Sigmoid colon (tissue), 7 donors: Measurements from ENCODE around the gene CPB1. TPM values are rescaled to one million over a fixed set of nuclear protein-coding genes. Genes with fewer than 3 reads are reported as not detected.

Source experiments
- DNase-seq: peaks from one replicate; pipeline ENCODE4 v3.0.0-alpha.2; 2019
- H3K27ac ChIP-seq, 4 donors: fragments of 200-600 bp; sonication (generic); one replicate each; pipeline ENCODE4 v1.5.1; 2016 to 2019; ENCODE audit warnings: mild to moderate bottlenecking in 1 of 4
- H3K27me3 ChIP-seq, 3 donors: fragments of 200-600 bp; sonication (generic); one replicate each; pipeline ENCODE4 v1.5.1; 2019; ENCODE audit warnings: mild to moderate bottlenecking in 1 of 3
- H3K36me3 ChIP-seq, 4 donors: fragments of 200-600 bp; sonication (generic); one replicate each; pipeline ENCODE4 v1.5.1; 2016 to 2019
- H3K4me1 ChIP-seq, 4 donors: fragments of 200-600 bp; sonication (generic); one replicate each; pipeline ENCODE4 v1.5.1; 2017 to 2019
- H3K4me3 ChIP-seq, 4 donors: fragments of 200-600 bp; sonication (generic); one replicate each; pipeline ENCODE4 v1.5.1; 2017 to 2019; ENCODE audit warnings: mild to moderate bottlenecking in 2 of 4, moderate library complexity in 1 of 4
- H3K9me3 ChIP-seq, 4 donors: fragments of 200-600 bp in 3 of 4; sonication (generic) in 3 of 4; one replicate each; pipeline versions ENCODE4 v1.5.1 to v1.6.1; 2013 to 2019
- CTCF ChIP-seq, 4 experiments: fragments of 450-650 bp in 3 of 4; fragments of 200-600 bp in 1 of 4; IDR thresholded peaks; one replicate each; pipeline ENCODE4 v1.5.1; 2016 to 2019; ENCODE audit warnings: antibody characterized with exemption in 4 of 4, mild to moderate bottlenecking in 3 of 4, moderate library complexity in 2 of 4
- EP300 ChIP-seq, 4 donors: sonication (generic); formaldehyde crosslinking; IDR thresholded peaks; one replicate each; pipeline ENCODE4 v1.6.1; 2017; ENCODE audit warnings: antibody characterized with exemption in 4 of 4
- POLR2A ChIP-seq, 2 donors: fragments of 450-650 bp; IDR thresholded peaks; one replicate each; pipeline ENCODE4 v1.6.1; 2016; ENCODE audit warnings: antibody characterized with exemption in 2 of 2, mild to moderate bottlenecking in 2 of 2, moderate library complexity in 2 of 2
- POLR2AphosphoS5 ChIP-seq, 4 donors: sonication (generic); formaldehyde crosslinking; IDR thresholded peaks; one replicate each; pipeline ENCODE4 v1.6.1; 2017; ENCODE audit warnings: antibody characterized with exemption in 4 of 4
- WGBS, 2 donors: extraction: QIAGEN DNeasy Blood & Tissue Kit; methylation state at CpG; one replicate each; pipeline ENCODE4 v1.1.7; 2013; 5-methylcytosine and 5-hydroxymethylcytosine counted together
- intact Hi-C: fragments of 100-400 bp; cut with DNase I; formaldehyde crosslinking; loops from one replicate; pipeline ENCODE4 v1.15.1; 2023
- polyA plus RNA-seq, 3 donors: library from polyadenylated mRNA; stranded (reverse); fragments of 200-250 nt; gene quantifications; one replicate each; pipeline ENCODE4 v1.2.3, GENCODE V29; 2013
- total RNA-seq, 4 donors: library from RNA; depleted of rRNA; stranded (reverse); fragments of >200 nt; gene quantifications; one replicate each; pipeline ENCODE4 v1.1.0, GENCODE V29; 2016
- donor health status: healthy with polysubstance abuse.
- donor health status: Bipolar disorder and iron deficiency.
- donor health status: healthy.

CPB1 gene
- total and polyA plus RNA-seq, 7 donors: 0.22 to 11.4 (median 2.0) TPM; not detected in 3

GRCh38 chr3:148906667-148907066, 79.1 kb downstream of the CPB1 start:
- intact Hi-C loops: no loop called here
- no peak overlapping the region for H3K4me3 ChIP-seq
- no peaks in the 10 kb centered on the region for H3K4me1 ChIP-seq
- WGBS, 2 donors: 62 to 82% methylated on average over 2 of the region's 2 CpGs
- no peak overlapping the region for H3K27ac ChIP-seq
- no peaks in the 10 kb centered on the region for H3K36me3 ChIP-seq
- no peaks in the 10 kb centered on the region for H3K27me3 ChIP-seq
- DNase-seq: no peak
- TF ChIP-seq POLR2A (IDR thresholded peaks at IDR 0.05) (no peak), POLR2AphosphoS5 (IDR thresholded peaks at IDR 0.05) (no peak), EP300 (IDR thresholded peaks at IDR 0.05) (no peak), CTCF (IDR thresholded peaks at IDR 0.05) (no peak)
- no peaks in the 10 kb centered on the region for H3K9me3 ChIP-seq

Other genes starting within 250 kb of the CPB1 start
- gene AGTR1, start 129.9 kb upstream of the CPB1 start, total RNA-seq: 10 to 100 TPM; 38.4 to 77.8 (median 51.6) TPM
- 1 to 10 TPM in 2 of 3 donors, not detected in 1; 1.2 to 2.0 TPM for gene AGTR1, start 129.9 kb upstream of the CPB1 start, polyA plus RNA-seq
- gene CPA3, start 37.5 kb downstream of the CPB1 start, total RNA-seq: 10 to 100 TPM in 1 of 4 donors, 1 to 10 TPM in 3; 2.6 to 15.7 (median 3.9) TPM
- 1 to 10 TPM; 1.1 to 4.8 (median 2.3) TPM for gene CPA3, start 37.5 kb downstream of the CPB1 start, polyA plus RNA-seq
- 100 to 1,000 TPM; 142 to 213 (median 186) TPM for gene GYG1, start 163.7 kb downstream of the CPB1 start, total RNA-seq
- 10 to 100 TPM; 31.8 to 36.0 (median 34.7) TPM for gene GYG1, start 163.7 kb downstream of the CPB1 start, polyA plus RNA-seq